ENCODE results near the gene TXK.

GRCh38 chr4:48175328-48175727 lies 41.3 kb upstream of the TXK start:
- TF ChIP-seq, protein P1, sequence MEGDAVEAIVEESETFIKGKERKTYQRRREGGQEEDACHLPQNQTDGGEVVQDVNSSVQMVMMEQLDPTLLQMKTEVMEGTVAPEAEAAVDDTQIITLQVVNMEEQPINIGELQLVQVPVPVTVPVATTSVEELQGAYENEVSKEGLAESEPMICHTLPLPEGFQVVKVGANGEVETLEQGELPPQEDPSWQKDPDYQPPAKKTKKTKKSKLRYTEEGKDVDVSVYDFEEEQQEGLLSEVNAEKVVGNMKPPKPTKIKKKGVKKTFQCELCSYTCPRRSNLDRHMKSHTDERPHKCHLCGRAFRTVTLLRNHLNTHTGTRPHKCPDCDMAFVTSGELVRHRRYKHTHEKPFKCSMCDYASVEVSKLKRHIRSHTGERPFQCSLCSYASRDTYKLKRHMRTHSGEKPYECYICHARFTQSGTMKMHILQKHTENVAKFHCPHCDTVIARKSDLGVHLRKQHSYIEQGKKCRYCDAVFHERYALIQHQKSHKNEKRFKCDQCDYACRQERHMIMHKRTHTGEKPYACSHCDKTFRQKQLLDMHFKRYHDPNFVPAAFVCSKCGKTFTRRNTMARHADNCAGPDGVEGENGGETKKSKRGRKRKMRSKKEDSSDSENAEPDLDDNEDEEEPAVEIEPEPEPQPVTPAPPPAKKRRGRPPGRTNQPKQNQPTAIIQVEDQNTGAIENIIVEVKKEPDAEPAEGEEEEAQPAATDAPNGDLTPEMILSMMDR (IDR thresholded peaks at IDR 0.05) = no peak
- TF ChIP-seq, protein P2, sequence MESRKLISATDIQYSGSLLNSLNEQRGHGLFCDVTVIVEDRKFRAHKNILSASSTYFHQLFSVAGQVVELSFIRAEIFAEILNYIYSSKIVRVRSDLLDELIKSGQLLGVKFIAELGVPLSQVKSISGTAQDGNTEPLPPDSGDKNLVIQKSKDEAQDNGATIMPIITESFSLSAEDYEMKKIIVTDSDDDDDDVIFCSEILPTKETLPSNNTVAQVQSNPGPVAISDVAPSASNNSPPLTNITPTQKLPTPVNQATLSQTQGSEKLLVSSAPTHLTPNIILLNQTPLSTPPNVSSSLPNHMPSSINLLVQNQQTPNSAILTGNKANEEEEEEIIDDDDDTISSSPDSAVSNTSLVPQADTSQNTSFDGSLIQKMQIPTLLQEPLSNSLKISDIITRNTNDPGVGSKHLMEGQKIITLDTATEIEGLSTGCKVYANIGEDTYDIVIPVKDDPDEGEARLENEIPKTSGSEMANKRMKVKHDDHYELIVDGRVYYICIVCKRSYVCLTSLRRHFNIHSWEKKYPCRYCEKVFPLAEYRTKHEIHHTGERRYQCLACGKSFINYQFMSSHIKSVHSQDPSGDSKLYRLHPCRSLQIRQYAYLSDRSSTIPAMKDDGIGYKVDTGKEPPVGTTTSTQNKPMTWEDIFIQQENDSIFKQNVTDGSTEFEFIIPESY (IDR thresholded peaks at IDR 0.05; ENCODE audit: borderline replicate concordance, low read depth) = no peak
